ENCODE measurements around the gene ROBO3. TPM values are rescaled to one million over a fixed set of nuclear protein-coding genes. Genes with fewer than 3 reads are reported as not detected.

The ROBO3 gene
- total RNA-seq, 6 experiments from 2014 or later, result 1.9 to 3.3 (median 2.6) TPM

- DNase-seq, result no peak
- Mint-ChIP-seq H3K4me1 (ENCODE audit: low read depth) (peaks cover 28% of the 10 kb centered on the region), H3K4me3 (no peak overlapping the region), H3K27ac (no peak overlapping the region), H3K9me3 (no peaks in the 10 kb centered on the region), H3K27me3 (ENCODE audit: insufficient read depth) (peaks cover 2% of the 10 kb centered on the region; the same call in 1 of the 2 replicates), H3K36me3 (ENCODE audit: low read depth) (no peaks in the 10 kb centered on the region)
- TF ChIP-seq CTCF (IDR thresholded peaks at IDR 0.05), result no peak
Observed at GRCh38 chr11:124892750-124893454, 27.7 kb downstream of the ROBO3 start.

DNA sequence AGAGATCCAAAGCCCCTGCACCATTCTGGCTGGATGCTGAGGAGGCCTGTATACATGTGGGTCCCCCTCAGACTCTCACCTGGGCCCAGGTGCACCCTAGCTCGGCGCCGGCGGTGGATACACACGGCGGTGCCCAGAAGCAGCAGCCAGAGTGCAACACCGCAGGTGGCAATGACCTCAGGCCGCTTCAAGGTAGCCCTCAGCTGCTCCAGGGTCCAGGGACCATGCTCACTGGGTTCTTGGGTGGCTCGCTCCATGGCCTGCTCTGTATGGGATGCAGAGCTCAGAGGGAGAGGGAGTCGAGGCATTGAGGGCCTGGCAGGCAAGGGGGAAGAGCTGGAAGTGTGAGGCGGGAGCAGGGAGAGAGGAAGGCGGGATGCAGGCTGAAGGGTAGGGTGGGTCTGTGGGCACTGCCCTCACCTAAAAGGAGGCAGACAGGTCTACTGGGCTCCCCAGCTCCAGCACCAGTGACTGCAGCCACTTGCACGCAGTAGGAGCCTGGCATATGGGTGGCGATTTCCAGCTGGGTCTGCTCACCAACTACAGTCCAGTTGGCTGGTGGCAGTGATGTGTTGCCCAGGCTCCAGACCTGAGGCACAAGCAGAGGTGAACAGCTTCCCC, 28.7 kb downstream of the ROBO3 start:
- H3K27ac Mint-ChIP-seq, result no peak overlapping the region
- no peaks in the 10 kb centered on the region for H3K36me3 Mint-ChIP-seq (ENCODE audit: low read depth)
- peaks cover 38% of the 10 kb centered on the region for H3K4me1 Mint-ChIP-seq (ENCODE audit: low read depth)
- no peaks in the 10 kb centered on the region for H3K9me3 Mint-ChIP-seq
- H3K4me3 Mint-ChIP-seq, result no peak overlapping the region
- no peak for DNase-seq
- no peak for TF ChIP-seq CTCF (IDR thresholded peaks at IDR 0.05)
- peaks cover 2% of the 10 kb centered on the region for H3K27me3 Mint-ChIP-seq (ENCODE audit: insufficient read depth)

DNA sequence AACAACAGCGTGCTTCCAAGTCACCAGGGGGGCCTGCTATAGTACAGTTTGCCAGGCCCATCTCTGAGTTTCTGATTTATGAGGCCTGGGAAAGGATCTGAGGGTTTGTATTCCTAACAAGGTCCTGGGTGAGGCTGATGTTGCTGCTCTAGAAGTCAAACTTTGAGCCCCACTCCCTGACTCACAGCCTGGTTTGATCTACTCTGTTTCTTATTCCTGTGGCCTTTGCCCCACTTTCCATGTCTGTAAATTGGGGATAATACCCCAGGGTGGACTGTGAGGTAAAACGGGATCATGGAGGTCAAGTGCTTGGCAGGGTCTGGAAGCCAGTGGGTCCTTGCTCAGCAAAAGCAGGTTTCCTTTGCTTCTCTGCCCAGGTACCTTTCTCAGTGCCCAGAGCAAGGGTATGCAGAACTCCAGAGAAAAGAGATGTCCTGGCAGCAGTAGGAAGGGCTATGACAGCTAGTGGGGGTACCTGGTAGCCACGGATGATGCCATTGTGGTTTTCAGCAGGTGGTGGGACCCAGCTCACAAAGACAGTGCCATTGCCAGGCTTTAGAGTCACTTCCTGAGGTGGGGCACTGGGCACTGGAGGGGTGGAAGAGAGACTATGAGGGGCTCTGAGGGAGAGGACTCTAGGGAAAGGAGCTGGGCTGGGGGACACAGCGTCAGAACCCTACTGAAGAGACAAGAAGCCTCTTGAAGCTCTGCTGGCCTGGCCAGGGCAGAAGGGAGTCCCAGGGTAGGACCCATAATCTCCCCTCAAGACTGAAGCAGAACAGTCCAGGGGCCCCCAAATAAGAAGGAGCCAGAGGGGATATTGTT, 29.6 kb downstream of the ROBO3 start:
- Mint-ChIP-seq H3K36me3 (ENCODE audit: low read depth) (no peaks in the 10 kb centered on the region), H3K4me3 (no peak overlapping the region), H3K4me1 (ENCODE audit: low read depth) (peaks cover 47% of the 10 kb centered on the region), H3K27me3 (ENCODE audit: insufficient read depth) (peaks cover 4% of the 10 kb centered on the region), H3K9me3 (no peaks in the 10 kb centered on the region), H3K27ac (no peak overlapping the region)
- TF ChIP-seq CTCF (IDR thresholded peaks at IDR 0.05), result no peak
- DNase-seq, result no peak

- H3K4me3 Mint-ChIP-seq, result no peak overlapping the region
- H3K27me3 Mint-ChIP-seq (ENCODE audit: insufficient read depth), result peaks cover 4% of the 10 kb centered on the region
- H3K27ac Mint-ChIP-seq, result no peak overlapping the region
- no peaks in the 10 kb centered on the region for H3K9me3 Mint-ChIP-seq
- H3K4me1 Mint-ChIP-seq (ENCODE audit: low read depth), result peaks cover 54% of the 10 kb centered on the region
- TF ChIP-seq CTCF (IDR thresholded peaks at IDR 0.05), result no peak
- no peaks in the 10 kb centered on the region for H3K36me3 Mint-ChIP-seq (ENCODE audit: low read depth)
- no peak for DNase-seq
Observed at GRCh38 chr11:124895471-124895971, 30.3 kb downstream of the ROBO3 start.

GRCh38 chr11:124896071-124896750, 31.0 kb downstream of the ROBO3 start:
- H3K4me1 Mint-ChIP-seq (ENCODE audit: low read depth), result peaks cover 61% of the 10 kb centered on the region
- DNase-seq, result peak; percentile 32
- H3K27me3 Mint-ChIP-seq (ENCODE audit: insufficient read depth), result peaks cover 4% of the 10 kb centered on the region
- peak overlapping the region; percentile 69 for H3K27ac Mint-ChIP-seq
- no peaks in the 10 kb centered on the region for H3K36me3 Mint-ChIP-seq (ENCODE audit: low read depth)
- no peak overlapping the region for H3K4me3 Mint-ChIP-seq
- no peaks in the 10 kb centered on the region for H3K9me3 Mint-ChIP-seq
- TF ChIP-seq CTCF (IDR thresholded peaks at IDR 0.05), result no peak

All from HFFc6 (cell line).